Effector memory CD4-positive, alpha-beta T cell (primary cell): ENCODE data around the gene PAIP1.
A peak's percentile ranks its signal among the peaks of the same experiment; 100 is the strongest.

Experiments
- DNase-seq, 3 donors: peaks; one replicate each; pipeline ENCODE4 v3.0.0-alpha.2; 2020
- H3K27ac ChIP-seq: 2 replicates; pipeline ENCODE4 v1.7.0; 2013; ENCODE audit warnings: mild to moderate bottlenecking, low read length, moderate library complexity; ENCODE audit not compliant: insufficient read depth, poor library complexity, severe bottlenecking
- H3K27me3 ChIP-seq: replicated peaks from 2 replicates; pipeline ENCODE4 v1.7.0; 2013; ENCODE audit warnings: mild to moderate bottlenecking, low read length; ENCODE audit not compliant: insufficient read depth, control insufficient read depth, poor library complexity, severe bottlenecking
- H3K36me3 ChIP-seq: 2 replicates; pipeline ENCODE4 v1.7.0; 2013; ENCODE audit warnings: mild to moderate bottlenecking, low read length, moderate library complexity; ENCODE audit not compliant: control insufficient read depth, insufficient read depth
- H3K4me1 ChIP-seq: 2 replicates; pipeline ENCODE4 v1.7.0; 2013; ENCODE audit warnings: low read length, mild to moderate bottlenecking; ENCODE audit not compliant: control insufficient read depth, insufficient read depth, poor library complexity, severe bottlenecking
- H3K4me3 ChIP-seq: 2 replicates; pipeline ENCODE4 v1.7.0; 2013; ENCODE audit warnings: low read length, low read depth, mild to moderate bottlenecking; ENCODE audit not compliant: insufficient read depth, poor library complexity, severe bottlenecking
- H3K9me3 ChIP-seq: 2 replicates; pipeline ENCODE4 v1.7.0; 2013; ENCODE audit warnings: mild to moderate bottlenecking, low read length, moderate library complexity; ENCODE audit not compliant: control insufficient read depth

Gene PAIP1

GRCh38 chr5:43486353-43486752, 70.5 kb downstream of the PAIP1 start:
- Histone ChIP-seq H3K9me3 (no peaks in the 10 kb centered on the region), H3K4me1 (peaks cover 9% of the 10 kb centered on the region), H3K4me3 (no peak overlapping the region), H3K36me3 (no peaks in the 10 kb centered on the region), H3K27me3 (no peaks in the 10 kb centered on the region), H3K27ac (peak overlapping the region; percentile 7)
- no peak for DNase-seq

GRCh38 chr5:43485406-43485805, 71.5 kb downstream of the PAIP1 start:
- H3K27me3 ChIP-seq, result no peaks in the 10 kb centered on the region
- no peak for DNase-seq
- H3K27ac ChIP-seq, result peak overlapping the region; percentile 94
- H3K36me3 ChIP-seq, result no peaks in the 10 kb centered on the region
- peaks cover 9% of the 10 kb centered on the region for H3K4me1 ChIP-seq
- no peak overlapping the region for H3K4me3 ChIP-seq
- no peaks in the 10 kb centered on the region for H3K9me3 ChIP-seq

- H3K4me3 ChIP-seq, result peak overlapping the region; percentile 82
- peak; percentile 63 to 70 (median 70) for DNase-seq
- no peaks in the 10 kb centered on the region for H3K27me3 ChIP-seq
- no peaks in the 10 kb centered on the region for H3K9me3 ChIP-seq
- H3K36me3 ChIP-seq, result no peaks in the 10 kb centered on the region
- H3K4me1 ChIP-seq, result peaks cover 9% of the 10 kb centered on the region
- H3K27ac ChIP-seq, result peak overlapping the region; percentile 94
Measured at GRCh38 chr5:43484106-43484849, 72.6 kb downstream of the PAIP1 start.

GRCh38 chr5:43483298-43484105, 73.4 kb downstream of the PAIP1 start, which contains the start of gene TMEM267:
Gene TMEM267 (minus strand): TSS chr5:43483865. CDS start chr5:43453969, 29,896 bp downstream.
- H3K36me3 ChIP-seq, result no peaks in the 10 kb centered on the region
- no peaks in the 10 kb centered on the region for H3K9me3 ChIP-seq
- peak; percentile 65 to 70 (median 68) for DNase-seq
- H3K4me1 ChIP-seq, result peaks cover 9% of the 10 kb centered on the region
- H3K4me3 ChIP-seq, result peak within 1 kb of the TSS; percentile 82
- H3K27me3 ChIP-seq, result no peaks in the 10 kb centered on the region
- H3K27ac ChIP-seq, result peak within 1 kb of the TSS; percentile 94

GRCh38 chr5:43482490-43483297, 74.2 kb downstream of the PAIP1 start:
- Histone ChIP-seq H3K4me3 (peak overlapping the region; percentile 82), H3K4me1 (peaks cover 9% of the 10 kb centered on the region), H3K36me3 (no peaks in the 10 kb centered on the region), H3K27me3 (no peaks in the 10 kb centered on the region), H3K9me3 (no peaks in the 10 kb centered on the region), H3K27ac (no peak overlapping the region)
- no peak for DNase-seq
